Measurements from ENCODE around the gene CMTM5.

The CMTM5 gene

DNA sequence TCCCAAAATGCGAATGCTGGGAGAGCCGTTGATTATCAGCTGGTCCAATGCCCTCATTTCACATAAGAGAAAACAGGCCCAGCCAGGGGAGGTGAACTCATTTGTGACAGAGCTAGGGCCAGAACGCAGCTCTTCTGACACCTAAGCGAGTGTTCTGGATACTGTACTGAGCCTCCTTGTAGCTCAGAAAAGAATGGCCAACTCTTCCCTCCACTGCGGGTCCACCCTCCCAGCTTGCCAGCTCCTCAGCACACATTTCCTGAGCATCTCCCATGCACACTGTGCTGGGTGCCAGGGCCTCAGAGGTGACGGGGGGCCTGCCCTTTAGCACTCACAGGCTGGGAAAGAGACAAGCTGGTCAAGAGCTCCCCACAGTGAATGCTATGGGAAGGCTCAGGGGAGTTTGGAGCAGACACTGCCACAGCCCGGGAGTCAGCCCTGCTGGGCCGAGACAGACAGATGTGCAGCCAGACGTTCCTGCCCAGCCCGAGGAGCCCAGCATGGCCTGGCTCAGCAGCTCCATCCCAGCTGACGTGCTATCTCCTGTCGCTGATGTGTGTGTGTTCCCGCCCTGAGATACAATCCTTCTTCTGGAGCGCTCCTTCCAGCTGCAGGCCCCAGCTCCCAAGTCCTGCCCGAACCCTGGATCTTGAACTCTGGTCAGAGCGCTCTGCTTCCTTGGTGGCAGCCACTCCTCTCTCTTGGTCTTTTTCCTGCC, 3.5 kb downstream of the CMTM5 start:
- H3K4me3 ChIP-seq (ENCODE audit: low read depth, low read length): no peak overlapping the region
- H3K27me3 ChIP-seq: peaks cover 1% of the 10 kb centered on the region; the same call in 1 of the 2 replicates
- no peak for DNase-seq
- no peaks in the 10 kb centered on the region for H3K4me1 ChIP-seq
- H3K36me3 ChIP-seq: no peaks in the 10 kb centered on the region
- no peaks in the 10 kb centered on the region for H3K9me3 ChIP-seq
- TF ChIP-seq, protein P1, sequence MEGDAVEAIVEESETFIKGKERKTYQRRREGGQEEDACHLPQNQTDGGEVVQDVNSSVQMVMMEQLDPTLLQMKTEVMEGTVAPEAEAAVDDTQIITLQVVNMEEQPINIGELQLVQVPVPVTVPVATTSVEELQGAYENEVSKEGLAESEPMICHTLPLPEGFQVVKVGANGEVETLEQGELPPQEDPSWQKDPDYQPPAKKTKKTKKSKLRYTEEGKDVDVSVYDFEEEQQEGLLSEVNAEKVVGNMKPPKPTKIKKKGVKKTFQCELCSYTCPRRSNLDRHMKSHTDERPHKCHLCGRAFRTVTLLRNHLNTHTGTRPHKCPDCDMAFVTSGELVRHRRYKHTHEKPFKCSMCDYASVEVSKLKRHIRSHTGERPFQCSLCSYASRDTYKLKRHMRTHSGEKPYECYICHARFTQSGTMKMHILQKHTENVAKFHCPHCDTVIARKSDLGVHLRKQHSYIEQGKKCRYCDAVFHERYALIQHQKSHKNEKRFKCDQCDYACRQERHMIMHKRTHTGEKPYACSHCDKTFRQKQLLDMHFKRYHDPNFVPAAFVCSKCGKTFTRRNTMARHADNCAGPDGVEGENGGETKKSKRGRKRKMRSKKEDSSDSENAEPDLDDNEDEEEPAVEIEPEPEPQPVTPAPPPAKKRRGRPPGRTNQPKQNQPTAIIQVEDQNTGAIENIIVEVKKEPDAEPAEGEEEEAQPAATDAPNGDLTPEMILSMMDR (IDR thresholded peaks at IDR 0.05; ENCODE audit: low read depth, low read length): no peak

DNA sequence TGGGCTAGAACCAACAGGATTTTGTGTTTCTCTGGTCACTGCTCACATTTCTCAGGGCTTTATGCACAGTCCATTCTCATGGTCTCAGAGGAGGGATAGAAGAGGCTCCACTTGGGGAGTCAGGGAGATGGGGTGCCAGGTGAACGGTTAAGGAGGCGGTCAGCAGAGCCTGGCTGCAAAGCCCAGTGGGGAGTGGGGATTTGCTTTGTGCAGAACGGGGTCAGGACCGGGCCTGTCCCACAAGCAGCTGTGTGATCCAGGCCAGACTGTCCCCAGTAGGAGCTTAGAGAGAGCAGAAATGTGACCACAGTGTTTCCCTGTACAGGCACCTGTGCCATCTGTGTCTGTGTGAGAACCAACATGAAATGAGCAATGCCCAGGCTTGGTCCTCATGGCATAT, 4.1 kb downstream of the CMTM5 start:
- H3K36me3 ChIP-seq: no peaks in the 10 kb centered on the region
- H3K4me3 ChIP-seq (ENCODE audit: low read depth, low read length): no peak overlapping the region
- no peaks in the 10 kb centered on the region for H3K4me1 ChIP-seq
- peaks cover 7% of the 10 kb centered on the region; the same call in 1 of the 2 replicates for H3K27me3 ChIP-seq
- no peaks in the 10 kb centered on the region for H3K9me3 ChIP-seq
- TF ChIP-seq, protein P1 (IDR thresholded peaks at IDR 0.05; ENCODE audit: low read depth, low read length): no peak
- no peak for DNase-seq

DNA sequence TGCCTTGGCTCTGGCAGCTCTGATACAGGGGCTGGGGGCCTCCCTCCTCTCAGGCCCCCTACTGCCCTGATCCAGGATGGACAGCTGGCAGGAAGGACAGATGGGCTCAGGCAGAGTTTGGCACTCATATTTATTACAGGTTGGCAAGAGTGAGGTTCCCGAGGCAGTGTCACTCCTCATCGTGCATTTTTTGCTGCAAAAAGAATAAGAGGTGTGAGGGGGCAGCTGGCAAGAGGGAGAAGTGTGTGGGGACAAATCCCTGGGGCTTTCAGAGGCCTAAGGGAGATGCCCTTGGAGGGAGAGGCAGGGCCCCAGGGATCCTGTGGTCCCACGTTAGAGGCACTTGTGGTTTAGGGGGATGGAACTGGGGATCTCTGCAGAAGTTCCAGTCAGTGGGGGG, 5.0 kb downstream of the CMTM5 start:
- Histone ChIP-seq H3K4me1 (no peaks in the 10 kb centered on the region), H3K9me3 (no peaks in the 10 kb centered on the region), H3K27me3 (peaks cover 11% of the 10 kb centered on the region; the same call in 1 of the 2 replicates), H3K36me3 (no peaks in the 10 kb centered on the region), H3K4me3 (ENCODE audit: low read depth, low read length) (no peak overlapping the region)
- DNase-seq: no peak
- TF ChIP-seq, protein P1 (IDR thresholded peaks at IDR 0.05; ENCODE audit: low read depth, low read length): no peak

DNA sequence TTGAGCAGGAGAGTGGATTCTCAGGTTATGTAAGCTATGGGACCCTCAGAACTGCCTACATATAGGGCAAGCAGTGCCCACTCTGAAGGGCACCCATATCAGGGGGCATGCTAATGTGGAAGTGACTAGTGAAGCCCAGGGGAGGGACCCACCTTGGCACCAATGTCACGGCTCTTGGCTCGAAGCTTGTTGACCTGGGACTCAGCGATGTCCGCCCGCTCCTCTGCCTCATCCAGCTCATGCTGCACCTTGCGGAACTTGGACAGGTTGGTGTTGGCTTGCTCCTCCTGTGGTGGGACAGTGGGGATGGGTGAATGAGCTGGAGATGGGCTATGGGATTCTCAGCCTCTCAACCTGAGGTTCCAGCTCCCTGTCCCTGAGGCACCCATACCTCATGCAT, 5.4 kb downstream of the CMTM5 start:
- H3K4me3 ChIP-seq (ENCODE audit: low read depth, low read length): no peak overlapping the region
- peaks cover 11% of the 10 kb centered on the region; the same call in 1 of the 2 replicates for H3K27me3 ChIP-seq
- TF ChIP-seq, protein P1 (IDR thresholded peaks at IDR 0.05; ENCODE audit: low read depth, low read length): no peak

DNA sequence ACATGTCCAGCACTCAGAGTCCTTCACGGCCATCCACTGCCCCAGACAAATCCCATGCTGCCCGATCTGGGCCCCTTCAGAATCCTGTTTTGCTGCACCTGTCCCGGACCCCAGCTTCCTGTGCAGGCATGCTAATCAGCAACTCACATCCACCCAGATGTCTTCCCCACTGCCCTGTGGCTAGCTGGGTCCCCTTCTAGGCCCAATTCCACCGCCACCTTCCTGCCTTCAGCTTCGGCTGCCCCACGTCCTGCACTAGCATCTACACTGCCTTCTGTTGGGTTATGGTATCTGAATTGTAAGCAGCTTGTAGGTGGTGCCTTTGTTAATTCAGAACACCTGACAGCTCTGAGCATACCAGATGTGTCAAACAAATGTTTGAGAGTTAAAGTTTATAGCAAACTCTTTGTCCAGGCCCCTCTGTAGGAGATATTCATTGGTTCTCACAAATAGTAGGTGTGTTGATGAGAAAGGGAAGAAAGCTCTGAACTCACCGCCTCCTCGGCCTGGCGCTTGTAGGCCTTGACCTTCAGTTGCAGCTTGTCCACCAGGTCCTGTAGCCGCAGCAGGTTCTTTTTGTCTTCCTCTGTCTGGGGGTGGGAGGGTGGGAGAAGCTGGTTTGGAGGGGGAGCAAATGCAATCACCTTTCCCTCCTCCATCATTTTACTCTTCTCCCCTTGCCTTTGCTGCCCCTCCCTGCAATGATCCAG, 6.0 kb downstream of the CMTM5 start:
- no peaks in the 10 kb centered on the region for H3K4me1 ChIP-seq
- H3K9me3 ChIP-seq: no peaks in the 10 kb centered on the region

More for the DNA sequence above, 5.4 kb downstream of the CMTM5 start:
- Histone ChIP-seq H3K9me3 (no peaks in the 10 kb centered on the region), H3K4me1 (no peaks in the 10 kb centered on the region), H3K36me3 (no peaks in the 10 kb centered on the region)
- no peak for DNase-seq

More for the DNA sequence above, 6.0 kb downstream of the CMTM5 start:
- TF ChIP-seq, protein P1 (IDR thresholded peaks at IDR 0.05; ENCODE audit: low read depth, low read length): no peak
- Histone ChIP-seq H3K36me3 (no peaks in the 10 kb centered on the region), H3K4me3 (ENCODE audit: low read depth, low read length) (no peak overlapping the region), H3K27me3 (peaks cover 11% of the 10 kb centered on the region; the same call in 1 of the 2 replicates)
- DNase-seq: no peak
